ENCODE data around the gene CCDC17.

DNA sequence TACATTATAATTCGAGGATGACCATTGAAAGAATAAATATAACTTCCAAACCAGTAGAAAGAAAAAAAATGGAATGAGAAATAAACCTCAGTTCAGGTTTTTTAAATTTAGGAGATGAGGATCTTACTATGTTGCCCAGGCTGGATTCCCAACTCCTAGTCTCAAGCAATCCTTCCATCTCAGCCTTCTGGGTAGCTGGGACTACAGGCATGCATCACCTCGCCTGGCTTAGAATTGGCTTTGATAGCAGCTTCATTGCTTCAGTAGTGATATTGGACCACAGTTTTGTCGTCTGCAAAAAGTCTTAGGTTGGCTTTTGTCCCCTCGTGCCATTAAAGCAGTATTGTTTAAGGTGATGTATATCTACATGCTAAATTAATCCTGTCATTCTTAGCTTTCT, 37.1 kb downstream of the CCDC17 start:
- TF ChIP-seq, protein P1, sequence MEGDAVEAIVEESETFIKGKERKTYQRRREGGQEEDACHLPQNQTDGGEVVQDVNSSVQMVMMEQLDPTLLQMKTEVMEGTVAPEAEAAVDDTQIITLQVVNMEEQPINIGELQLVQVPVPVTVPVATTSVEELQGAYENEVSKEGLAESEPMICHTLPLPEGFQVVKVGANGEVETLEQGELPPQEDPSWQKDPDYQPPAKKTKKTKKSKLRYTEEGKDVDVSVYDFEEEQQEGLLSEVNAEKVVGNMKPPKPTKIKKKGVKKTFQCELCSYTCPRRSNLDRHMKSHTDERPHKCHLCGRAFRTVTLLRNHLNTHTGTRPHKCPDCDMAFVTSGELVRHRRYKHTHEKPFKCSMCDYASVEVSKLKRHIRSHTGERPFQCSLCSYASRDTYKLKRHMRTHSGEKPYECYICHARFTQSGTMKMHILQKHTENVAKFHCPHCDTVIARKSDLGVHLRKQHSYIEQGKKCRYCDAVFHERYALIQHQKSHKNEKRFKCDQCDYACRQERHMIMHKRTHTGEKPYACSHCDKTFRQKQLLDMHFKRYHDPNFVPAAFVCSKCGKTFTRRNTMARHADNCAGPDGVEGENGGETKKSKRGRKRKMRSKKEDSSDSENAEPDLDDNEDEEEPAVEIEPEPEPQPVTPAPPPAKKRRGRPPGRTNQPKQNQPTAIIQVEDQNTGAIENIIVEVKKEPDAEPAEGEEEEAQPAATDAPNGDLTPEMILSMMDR (IDR thresholded peaks at IDR 0.05), result no peak
- no peak for TF ChIP-seq POLR2A (IDR thresholded peaks at IDR 0.05)
